Measurements from ENCODE around the gene RSAD1. TPM values are rescaled to one million over a fixed set of nuclear protein-coding genes. Genes with fewer than 3 reads are reported as not detected.

Gene RSAD1
- total RNA-seq, 1 donor from 2014 or later, result 31.6 TPM

DNA sequence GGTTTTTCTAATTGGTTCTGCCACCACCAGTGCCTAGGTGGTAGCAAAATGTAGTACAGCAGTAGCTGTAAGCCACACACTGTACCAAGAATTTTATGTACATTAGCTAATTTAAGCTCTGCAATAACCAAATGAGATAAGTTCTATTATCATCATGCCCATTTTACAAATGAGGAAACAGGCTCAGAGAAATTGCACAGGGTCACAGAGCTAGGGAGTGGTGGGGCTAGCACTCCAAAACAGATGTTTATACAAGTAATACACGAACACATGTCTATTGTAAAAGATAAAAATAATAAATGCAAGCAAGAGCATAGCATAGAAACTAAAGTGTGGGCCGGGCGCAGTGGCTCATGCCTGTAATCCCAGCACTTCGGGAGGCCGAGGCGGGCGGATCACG lies 13.6 kb downstream of the RSAD1 start:
- intact Hi-C loops (cut with micrococcal nuclease), result no loop called here

DNA sequence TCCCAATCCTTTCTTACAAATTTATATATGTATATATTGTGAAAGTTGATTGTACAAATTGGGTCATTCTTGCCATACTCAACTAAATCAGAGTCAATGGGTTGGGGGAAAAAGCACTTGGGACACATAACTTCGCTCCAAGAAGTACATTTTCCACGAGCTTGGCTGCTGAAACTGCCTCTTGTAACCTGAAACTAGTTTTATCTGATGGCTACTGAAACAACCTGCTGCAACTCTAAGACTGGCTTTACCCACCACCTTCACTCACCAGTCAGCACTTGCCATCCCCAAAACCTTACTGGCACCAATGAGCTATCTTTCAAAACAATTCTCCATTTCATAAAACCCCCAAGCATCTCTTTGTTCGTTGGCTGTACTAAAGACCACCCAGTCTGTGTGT lies 15.1 kb downstream of the RSAD1 start:
- intact Hi-C loops (cut with micrococcal nuclease), result no loop called here

DNA sequence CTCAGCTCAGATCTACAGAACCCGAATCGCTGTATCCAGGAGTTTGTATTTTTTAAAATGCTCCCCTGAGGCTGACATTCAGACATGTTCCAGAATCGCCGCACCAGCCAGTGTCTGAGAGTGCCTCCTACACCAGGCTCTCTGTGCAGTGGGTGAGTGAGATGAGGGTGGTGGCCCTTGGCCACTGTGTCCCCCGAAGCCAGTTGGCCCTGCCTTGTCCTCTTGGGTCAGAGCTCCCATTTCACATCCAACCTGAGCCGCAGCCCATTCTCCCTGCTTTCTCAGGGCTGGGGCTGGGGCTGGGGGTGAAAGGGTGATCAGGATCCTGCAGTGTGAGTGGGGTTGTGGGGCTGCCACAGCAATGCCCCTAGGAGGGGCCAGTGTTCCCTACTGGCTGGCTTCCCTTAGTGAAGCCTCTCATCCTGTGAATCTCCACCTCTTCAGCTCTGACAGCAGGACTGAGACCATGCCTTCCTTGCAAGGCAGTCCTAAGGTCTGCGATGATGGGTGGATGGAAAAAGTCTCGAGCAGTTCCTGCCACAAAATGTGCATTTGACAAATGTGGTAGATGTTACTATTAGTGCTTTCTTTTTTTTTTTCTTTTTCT lies 16.7 kb downstream of the RSAD1 start:
- intact Hi-C loops (cut with micrococcal nuclease), result no loop called here

DNA sequence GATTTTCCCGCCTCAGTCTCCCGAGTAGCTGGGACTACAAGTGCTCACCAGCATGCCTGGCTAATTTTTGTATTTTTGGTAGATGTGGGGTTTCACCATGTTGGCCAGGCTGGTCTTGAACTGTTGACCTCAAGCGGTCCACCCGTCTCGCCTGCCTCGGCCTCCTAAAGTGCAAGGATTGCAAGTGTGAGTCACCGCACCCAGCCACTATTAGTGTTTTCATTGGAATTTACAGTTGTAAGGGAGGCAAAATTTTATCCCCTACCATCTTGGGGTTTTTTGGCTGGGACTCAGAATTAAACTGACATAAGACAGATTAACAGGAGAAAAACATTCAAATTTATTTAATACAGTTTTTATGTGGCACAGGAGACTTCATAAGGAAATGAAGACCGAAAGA lies 17.3 kb downstream of the RSAD1 start:
- intact Hi-C loops (cut with micrococcal nuclease), result no loop called here

DNA sequence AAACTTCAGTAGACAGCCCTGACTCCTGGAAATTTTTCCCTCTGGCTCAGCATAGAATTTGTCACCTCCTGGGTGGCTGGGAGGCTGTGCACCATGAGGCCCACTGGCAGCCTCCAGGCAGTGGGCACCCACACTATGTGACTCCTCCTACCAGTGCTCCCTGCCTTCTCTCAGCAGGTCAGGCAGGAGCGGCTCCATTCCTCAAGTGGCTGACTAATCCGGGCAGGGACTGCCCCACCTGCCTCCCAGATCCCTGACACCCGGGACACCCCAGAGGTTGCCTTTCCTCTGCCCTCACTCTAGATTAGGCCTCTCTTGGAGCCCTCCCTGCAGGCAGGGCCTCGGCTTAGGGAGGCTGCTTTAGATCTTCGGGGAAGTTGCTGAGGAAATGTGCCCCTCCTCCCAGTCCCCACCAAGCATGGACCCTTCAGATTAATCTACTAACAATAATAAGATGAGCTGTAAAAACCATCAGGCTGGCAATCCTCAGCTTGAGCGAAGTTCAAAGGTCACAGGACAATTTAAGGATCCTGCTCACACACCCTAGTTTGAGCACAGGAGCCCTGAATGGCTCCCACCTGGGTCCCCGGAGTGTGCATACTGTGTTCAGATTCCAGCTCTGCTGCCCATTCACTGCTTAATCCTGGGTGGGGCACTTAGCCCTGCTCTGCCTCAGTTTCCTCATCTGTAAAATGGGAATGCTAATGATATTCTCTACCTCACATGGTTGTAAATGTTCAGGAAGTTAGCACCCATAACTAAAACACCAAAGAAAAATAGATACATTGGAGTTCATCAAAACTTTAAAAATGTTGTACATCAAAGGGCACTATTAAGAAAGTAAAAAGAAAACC lies 19.6 kb downstream of the RSAD1 start:
- intact Hi-C loops (cut with micrococcal nuclease), result no loop called here

DNA sequence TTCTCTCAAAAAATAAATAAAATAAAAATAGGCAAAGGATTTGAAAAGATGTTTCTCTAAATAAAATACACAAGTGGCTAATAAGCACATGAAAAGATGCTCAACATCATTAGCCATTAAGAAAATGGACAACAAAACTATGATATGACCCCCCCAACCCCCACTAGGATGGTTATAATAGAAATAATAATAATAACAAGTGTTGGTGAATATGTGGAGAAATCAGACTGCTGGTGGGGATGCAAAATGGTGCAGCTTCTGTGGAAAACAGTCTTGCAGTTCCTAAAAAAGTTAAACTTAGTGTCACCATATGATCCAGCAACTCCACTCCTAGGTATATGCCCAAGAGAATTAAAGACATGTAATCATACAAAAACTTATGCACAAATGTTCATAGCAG lies 20.6 kb downstream of the RSAD1 start:
- intact Hi-C loops (cut with micrococcal nuclease), result no loop called here

DNA sequence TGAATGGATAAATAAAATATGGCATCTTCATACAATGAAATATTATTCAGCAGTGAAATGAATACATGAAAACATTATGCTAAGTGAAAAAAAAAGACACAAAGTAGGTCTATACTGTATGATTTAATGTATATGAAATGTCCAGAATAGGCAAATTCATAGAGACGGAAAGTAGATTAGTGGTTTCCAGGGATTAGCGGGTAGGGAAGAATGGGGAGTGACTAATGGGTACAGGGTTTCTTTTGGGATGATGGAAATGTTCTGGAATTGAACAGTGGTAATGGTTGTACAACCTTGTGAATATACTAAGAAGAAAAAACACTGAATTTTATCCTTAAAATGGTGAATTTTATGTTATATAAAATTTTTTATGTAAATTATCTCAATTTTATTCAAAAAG lies 21.1 kb downstream of the RSAD1 start:
- intact Hi-C loops (cut with micrococcal nuclease), result no loop called here

DNA sequence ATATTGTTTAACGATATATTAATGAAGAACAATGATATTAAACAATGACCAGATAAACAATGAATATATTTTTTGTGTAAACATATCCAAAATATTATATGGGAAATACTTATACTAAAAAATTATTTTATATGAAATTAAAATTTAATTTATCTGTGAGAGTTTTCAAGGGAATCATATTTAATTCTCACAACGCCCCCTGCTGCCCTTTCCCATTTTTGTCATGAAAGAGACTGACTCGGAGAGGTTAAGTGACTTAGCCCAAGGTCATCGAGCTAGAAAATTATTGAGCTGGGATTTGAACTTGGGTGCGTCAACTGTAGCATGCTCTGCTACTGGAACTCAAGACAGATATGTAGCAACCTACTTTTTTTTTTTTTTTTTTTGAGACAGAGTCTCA lies 22.4 kb downstream of the RSAD1 start:
- intact Hi-C loops (cut with micrococcal nuclease), result no loop called here

DNA sequence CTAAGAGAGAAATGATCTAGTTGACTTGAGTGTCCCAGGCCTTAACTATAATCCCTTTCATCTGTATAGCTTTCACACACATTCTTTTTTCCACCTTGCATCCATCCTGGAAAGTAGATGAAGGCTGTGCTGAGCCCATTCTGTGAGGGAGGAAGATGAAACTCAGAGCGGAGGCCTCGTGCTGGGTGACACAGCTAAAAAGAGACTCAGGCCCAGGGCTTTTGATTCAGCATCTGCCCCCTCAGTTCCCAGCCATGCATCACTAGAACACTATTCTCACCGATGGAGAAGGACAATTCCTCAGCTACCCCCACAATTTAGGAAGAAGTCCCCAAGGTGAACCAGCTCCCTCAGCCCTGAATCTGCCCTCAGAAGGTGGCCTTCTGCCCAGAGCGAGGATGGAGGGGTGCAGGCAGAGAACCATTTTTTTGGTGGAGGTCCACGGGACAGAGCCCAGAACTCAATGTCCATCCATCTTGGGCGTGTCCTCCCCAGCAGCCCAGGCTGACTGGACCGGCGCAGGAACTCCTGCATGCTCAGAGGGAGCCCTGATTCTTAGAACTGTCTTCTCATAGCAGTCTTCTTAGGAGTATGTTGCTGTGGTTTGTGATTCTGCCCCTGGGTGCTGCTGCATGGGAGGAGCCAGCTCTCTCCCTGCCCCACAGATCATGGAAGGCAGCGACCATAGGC lies 23.8 kb downstream of the RSAD1 start:
- intact Hi-C loops (cut with micrococcal nuclease), result no loop called here

DNA sequence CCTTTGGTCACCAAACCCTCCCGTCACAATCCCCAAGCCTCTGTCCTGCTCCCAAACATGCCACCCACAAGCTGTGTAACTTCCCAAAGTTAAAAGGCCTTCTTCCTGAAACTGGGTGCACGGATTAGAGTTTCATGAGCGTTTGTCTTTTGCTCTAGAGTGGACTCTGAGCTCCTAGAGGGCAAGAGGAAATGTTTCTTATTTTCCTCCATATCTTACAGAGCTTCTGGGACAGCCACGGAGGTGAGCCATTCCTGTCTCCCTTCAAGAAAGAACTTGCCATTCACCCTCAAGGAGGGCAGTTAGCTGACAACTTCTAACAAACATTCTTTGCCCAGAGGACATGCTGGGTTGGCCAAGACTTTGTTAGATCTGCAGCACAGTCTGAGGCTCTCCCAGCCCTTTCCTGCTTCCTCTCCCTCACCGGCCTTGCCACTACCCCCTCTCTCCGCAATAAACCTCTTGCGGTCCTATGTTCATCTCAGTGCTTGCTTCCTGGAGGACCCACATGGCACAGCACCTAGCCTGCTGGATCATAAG lies 27.0 kb downstream of the RSAD1 start:
- intact Hi-C loops (cut with micrococcal nuclease), result no loop called here

DNA sequence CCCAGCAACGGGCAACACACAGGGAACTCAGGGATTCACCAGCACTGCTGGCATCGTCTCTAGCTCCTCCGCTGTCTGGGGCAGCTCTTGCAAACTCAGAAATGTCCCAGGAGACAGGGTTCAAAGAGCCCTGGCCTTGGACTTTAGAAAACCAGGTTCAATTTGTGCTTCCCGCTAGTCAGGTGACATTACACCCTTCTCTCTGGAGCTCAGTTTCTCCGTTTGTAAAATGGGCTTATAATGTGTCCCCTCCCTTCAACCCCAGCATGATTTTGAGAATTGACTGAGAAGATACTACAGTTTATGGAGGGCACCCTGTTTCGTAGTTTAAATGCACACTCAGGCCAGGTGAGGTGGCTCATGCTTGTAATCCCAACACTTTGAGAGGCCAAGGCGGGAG lies 27.6 kb downstream of the RSAD1 start:
- intact Hi-C loops (cut with micrococcal nuclease), result no loop called here

DNA sequence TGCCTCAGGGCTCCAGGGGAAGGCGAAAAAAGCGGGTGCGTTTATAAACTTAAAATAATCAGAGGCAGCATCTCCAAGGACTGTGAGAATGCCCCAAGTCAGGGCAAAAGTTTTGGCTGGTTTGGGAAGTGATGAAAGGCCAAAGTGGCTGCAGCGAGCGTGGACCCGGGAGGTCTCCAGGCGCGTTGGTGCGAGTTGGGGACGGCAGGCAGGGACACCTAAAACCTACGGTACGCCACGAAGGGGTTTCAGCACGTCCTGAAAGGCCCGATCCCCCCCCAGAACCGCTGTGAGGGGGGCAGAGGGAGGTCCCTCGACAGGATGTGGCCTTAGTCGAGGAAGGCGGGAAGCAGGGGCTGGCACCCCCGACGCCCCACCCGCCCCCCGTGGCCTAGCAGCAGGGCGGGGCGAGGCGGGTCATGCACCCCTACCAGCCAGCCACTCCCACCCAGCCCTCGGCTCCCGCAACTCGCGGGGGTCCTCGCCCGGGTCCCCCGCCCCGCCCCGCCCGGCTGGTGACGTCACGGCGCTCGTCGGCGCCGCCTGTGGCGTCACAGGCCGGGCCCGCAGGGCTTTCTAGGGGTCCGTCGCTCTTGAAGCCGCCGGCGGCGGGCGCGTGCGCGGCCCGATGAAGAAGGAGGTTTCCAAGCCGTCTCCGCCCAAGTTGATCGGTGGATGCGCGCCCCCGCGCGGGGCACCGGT lies 29.4 kb downstream of the RSAD1 start, which contains the start of gene MYCBPAP:
MYCBPAP (plus strand) TSS at position 569 of the 702 bp plus-strand sequence. CDS start 236 bp downstream, outside the sequence.
- intact Hi-C loops (cut with micrococcal nuclease), result loop anchor here (2.0 kb wide), 2 partner anchors 25 to 35 kb away; no protein-coding TSS in a partner anchor

DNA sequence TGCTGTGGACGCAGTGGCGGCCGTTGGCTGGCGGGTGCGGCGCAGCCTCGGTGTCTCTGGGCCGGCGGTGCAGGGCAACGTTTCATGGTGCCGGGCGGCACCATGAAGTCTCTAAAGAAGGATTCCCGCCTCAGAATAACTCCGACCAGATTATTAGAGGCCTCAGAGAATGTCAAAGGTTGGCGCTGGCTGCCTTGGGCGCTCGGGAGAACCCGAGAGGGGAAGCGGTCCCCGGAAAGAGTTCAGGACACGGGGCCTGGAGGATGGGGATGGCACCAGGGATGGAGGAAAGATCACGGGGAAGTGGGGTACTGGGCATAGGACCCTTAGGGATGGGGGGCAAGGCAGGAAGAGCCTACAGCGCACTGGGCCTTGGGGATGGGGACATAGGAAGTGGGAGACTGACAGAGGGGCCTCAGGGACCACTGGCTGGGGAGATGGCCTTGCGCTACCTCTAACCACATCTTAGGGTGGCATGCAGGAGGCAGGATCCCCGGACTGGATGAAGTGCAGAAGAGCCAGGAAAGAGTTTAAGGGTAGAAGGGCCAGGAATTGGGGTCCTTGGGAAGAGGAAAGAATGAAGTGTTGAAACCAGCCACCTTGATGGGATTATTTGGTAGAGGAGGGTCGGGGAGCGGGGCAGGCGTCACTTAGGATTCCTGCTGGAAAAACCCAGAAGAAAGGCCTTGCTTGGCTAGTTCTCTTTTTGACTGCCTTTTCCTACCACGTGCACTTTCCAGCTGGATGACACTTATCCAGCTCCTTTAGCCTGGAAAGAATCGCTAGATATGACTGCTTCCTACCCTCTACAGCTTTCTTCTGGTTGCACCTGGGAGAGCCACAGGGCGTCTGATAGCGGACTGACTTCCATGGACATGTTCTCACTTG lies 30.2 kb downstream of the RSAD1 start:
- intact Hi-C loops (cut with micrococcal nuclease), result loop anchor here (2.0 kb wide), 2 partner anchors 26 to 34 kb away; no protein-coding TSS in a partner anchor

DNA sequence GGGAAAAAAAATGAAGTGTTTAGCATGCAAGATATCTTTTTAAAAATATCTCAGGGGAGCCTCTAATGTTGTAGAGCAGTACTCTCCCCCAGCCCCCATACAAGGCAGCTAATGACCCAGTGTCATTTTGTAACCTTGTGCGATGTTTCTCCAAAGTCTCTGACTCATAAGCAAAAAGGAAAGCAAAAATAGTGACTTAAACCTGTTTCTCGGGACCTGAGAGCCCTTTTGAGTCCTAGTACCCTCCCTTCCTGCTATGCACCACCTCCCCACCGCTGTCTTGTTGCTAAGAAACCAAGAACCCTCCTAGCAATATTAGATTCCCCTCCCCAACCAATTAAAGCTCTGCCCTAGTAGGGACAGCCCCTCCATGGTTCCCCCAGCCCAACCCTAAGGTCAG lies 32.4 kb downstream of the RSAD1 start:
- intact Hi-C loops (cut with micrococcal nuclease), result no loop called here

DNA sequence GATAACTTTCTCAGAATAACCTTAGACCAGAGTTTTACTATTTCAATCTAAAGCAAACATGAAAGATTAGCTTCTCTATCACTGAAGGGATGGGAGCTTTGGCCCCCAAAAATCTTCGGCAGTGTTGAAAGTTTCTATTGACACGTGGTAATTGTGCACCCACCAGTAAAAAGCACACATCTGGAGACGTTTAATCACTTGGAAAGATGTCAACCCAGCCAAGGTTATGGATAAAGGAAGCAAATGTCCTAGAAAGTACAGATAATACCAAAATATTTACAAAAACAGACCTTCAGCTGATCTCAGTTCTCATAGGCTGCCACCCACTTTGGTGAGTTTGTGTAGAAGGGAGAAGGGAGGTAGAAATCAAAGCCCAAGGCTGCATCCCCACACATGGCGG lies 34.8 kb downstream of the RSAD1 start:
- intact Hi-C loops (cut with micrococcal nuclease), result no loop called here

DNA sequence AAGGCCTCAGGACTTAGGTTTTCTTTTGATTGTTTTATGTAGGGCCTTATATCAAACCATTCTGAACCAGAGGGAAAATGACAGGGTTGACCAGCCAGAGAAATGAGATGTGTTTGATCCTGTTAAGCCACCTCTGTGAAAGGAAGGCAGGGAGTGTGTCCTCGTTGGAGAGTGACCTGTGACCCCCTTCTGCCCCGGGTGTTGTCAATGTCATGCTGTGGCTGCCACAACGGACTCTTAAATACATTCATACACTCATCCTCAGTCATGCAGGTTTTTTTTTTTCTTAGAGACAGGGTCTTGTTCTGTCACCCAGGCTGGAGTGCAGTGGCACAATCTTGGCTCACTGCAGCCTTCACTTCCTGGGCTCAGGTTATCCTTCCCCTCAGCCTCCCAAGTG lies 35.7 kb downstream of the RSAD1 start:
- intact Hi-C loops (cut with micrococcal nuclease), result no loop called here

DNA sequence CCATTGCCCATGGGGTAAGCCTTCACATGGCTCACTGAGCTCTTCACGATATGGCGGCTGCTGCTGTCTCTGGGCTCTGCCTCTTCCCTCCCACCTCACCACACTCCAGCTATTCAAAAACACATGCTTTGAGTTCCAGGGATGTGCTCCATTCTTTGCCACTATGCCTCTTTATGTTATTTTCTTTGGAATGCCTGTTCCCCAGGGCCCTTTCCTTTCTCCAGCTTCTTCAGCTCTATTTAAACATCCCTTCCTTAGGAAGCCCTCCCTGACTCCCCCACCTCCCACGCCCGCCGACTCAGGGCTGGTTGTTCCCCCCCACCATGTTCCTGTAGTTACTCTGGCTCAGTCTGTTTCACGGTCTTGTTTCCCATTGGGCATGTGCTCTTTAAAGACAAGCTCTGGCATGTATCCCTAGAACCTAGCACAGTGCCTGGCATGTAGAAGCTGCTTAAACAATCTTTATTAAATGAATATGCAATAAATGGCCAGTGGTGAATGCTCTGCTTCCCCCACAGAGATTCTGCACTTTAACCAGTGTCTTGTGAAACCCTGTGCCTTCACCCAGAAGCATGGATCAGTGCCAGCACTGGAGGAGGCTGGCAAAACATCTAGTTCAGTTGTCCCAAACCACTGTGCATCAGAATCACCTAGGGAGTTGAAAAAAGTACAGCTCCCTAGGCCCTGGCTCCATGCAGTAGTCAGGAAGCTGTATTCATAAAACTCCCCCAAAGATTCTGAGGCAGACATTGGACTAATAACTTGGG lies 36.5 kb downstream of the RSAD1 start:
- intact Hi-C loops (cut with micrococcal nuclease), result no loop called here

DNA sequence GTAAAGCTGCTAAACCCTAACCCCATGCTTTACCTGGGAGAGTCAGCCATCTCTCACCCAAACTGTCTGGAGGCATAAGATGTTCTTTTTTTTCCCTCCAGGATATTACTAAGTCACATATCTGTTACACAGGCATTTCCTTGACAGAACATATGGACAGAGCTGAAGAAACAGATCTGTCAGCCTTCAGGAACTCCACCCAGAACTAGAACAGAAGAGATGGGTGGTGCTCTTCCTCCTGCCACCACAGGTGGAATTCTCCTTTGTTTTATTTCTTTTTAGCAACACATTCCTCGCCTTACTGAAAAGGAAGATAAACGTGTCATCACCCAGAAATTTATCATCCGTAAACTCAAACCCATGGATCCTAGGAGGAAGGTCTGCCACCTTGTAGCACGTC lies 38.4 kb downstream of the RSAD1 start:
- intact Hi-C loops (cut with micrococcal nuclease), result no loop called here
